HL-60 (cell line): ENCODE results near the gene PIRT.

ENCODE experiments used
- DNase-seq, 2 experiments: peaks; one replicate each; pipeline ENCODE4 v3.0.0-alpha.2; 2010 to 2020; ENCODE audit warnings: low read depth in 1 of 2, low spot score in 1 of 2
- H3K27ac ChIP-seq: fragments of 250-450 bp; sonication (Bioruptor Pico); replicated peaks from 2 replicates; pipeline ENCODE4 v1.5.1; 2020; ENCODE audit warnings: mild to moderate bottlenecking, moderate library complexity
- H3K27me3 ChIP-seq: fragments of 250-450 bp; sonication (Bioruptor Pico); 2 replicates; pipeline ENCODE4 v1.5.1; 2021; ENCODE audit warnings: mild to moderate bottlenecking, moderate library complexity; ENCODE audit not compliant: insufficient read depth, poor library complexity, severe bottlenecking
- H3K4me3 ChIP-seq: replicated peaks from 2 replicates; pipeline ENCODE4 v1.5.1; 2011; ENCODE audit warnings: mild to moderate bottlenecking, control low read depth, low read length; ENCODE audit not compliant: insufficient read depth
- CTCF ChIP-seq: IDR thresholded peaks from one replicate; pipeline ENCODE4 v1.5.1; 2011; ENCODE audit warnings: low read length, control low read depth, inconsistent platforms; ENCODE audit not compliant: insufficient read depth
- GABPA ChIP-seq: IDR thresholded peaks from 2 replicates; pipeline ENCODE4 v1.6.1; 2012; ENCODE audit warnings: low read depth
- POLR2AphosphoS5 ChIP-seq: IDR thresholded peaks from 2 replicates; pipeline ENCODE4 v1.6.1; 2012; ENCODE audit warnings: low read depth
- REST ChIP-seq: IDR thresholded peaks from 2 replicates; pipeline ENCODE4 v1.6.1; 2012; ENCODE audit warnings: low read depth; ENCODE audit not compliant: insufficient replicate concordance
- SPI1 ChIP-seq: IDR thresholded peaks from 2 replicates; pipeline ENCODE4 v1.6.1; 2012; ENCODE audit warnings: low read depth, mild to moderate bottlenecking, borderline replicate concordance

PIRT gene

GRCh38 chr17:10777890-10778289, 60.0 kb downstream of the PIRT start:
- TF ChIP-seq GABPA (no peak), POLR2AphosphoS5 (no peak), REST (no peak), SPI1 (no peak), CTCF (no peak)
- Histone ChIP-seq H3K4me3 (no peak overlapping the region), H3K27ac (no peak overlapping the region), H3K27me3 (no peaks in the 10 kb centered on the region)
- DNase-seq: no peak

GRCh38 chr17:10777131-10777807, 60.6 kb downstream of the PIRT start:
- H3K27me3 ChIP-seq: no peaks in the 10 kb centered on the region
- no peak for TF ChIP-seq REST
- TF ChIP-seq POLR2AphosphoS5: no peak
- TF ChIP-seq SPI1: no peak
- TF ChIP-seq CTCF: no peak
- no peak for TF ChIP-seq GABPA
- H3K27ac ChIP-seq: no peak overlapping the region
- no peak overlapping the region for H3K4me3 ChIP-seq
- DNase-seq: no peak

GRCh38 chr17:10776381-10776780, 61.5 kb downstream of the PIRT start:
- Histone ChIP-seq H3K4me3 (no peak overlapping the region), H3K27ac (no peak overlapping the region), H3K27me3 (no peaks in the 10 kb centered on the region)
- no peak for DNase-seq
- TF ChIP-seq SPI1 (no peak), GABPA (no peak), POLR2AphosphoS5 (no peak), REST (no peak), CTCF (no peak)
